Transverse colon (tissue), 4 donors: Measurements from ENCODE around the gene SEMA3F. TPM values are rescaled to one million over a fixed set of nuclear protein-coding genes. Genes with fewer than 3 reads are reported as not detected.

Source experiments
- DNase-seq: peaks from one replicate; pipeline ENCODE4 v3.0.0-alpha.2; 2019
- H3K27ac ChIP-seq, 4 donors: fragments of 200-600 bp; sonication (generic); 2 replicates each; pipeline ENCODE4 v1.5.1; 2016 to 2018; ENCODE audit warnings: inconsistent platforms in 4 of 4
- H3K27me3 ChIP-seq: fragments of 200-600 bp; sonication (generic); 2 replicates; pipeline ENCODE4 v1.5.1; 2017; ENCODE audit warnings: inconsistent platforms
- H3K36me3 ChIP-seq, 4 donors: fragments of 200-600 bp; sonication (generic); 2 replicates each; pipeline ENCODE4 v1.5.1; 2017 to 2019; ENCODE audit warnings: inconsistent platforms in 4 of 4
- H3K4me1 ChIP-seq, 4 donors: fragments of 200-600 bp; sonication (generic); 2 replicates each; pipeline ENCODE4 v1.5.1; 2017 to 2020; ENCODE audit warnings: inconsistent platforms in 4 of 4
- H3K4me3 ChIP-seq, 4 donors: fragments of 200-600 bp; sonication (generic); 1 replicate in 1 of 4; 2 replicates in 3 of 4; pipeline versions ENCODE4 v1.5.1 to v1.6.1; 2017 to 2019; ENCODE audit warnings: inconsistent platforms in 4 of 4
- H3K9me3 ChIP-seq, 2 donors: fragments of 200-600 bp; sonication (generic); 2 replicates each; pipeline ENCODE4 v1.5.1; 2017 to 2019; ENCODE audit warnings: inconsistent platforms in 2 of 2
- CTCF ChIP-seq, 5 experiments: fragments of 200-600 bp in 3 of 5; fragments of 450-650 bp in 2 of 5; sonication (generic) in 3 of 5; IDR thresholded peaks; 1 replicate in 2 of 5; 2 replicates in 3 of 5; pipeline ENCODE4 v1.5.1; 2016 to 2017; ENCODE audit warnings: antibody characterized with exemption in 5 of 5, inconsistent platforms in 3 of 5, mild to moderate bottlenecking in 2 of 5, moderate library complexity in 1 of 5
- EP300 ChIP-seq: sonication (generic); formaldehyde crosslinking; IDR thresholded peaks from one replicate; pipeline ENCODE4 v1.6.1; 2017; ENCODE audit warnings: antibody characterized with exemption, low read depth
- POLR2A ChIP-seq: fragments of 450-650 bp; IDR thresholded peaks from one replicate; pipeline ENCODE4 v1.6.1; 2016; ENCODE audit warnings: antibody characterized with exemption, mild to moderate bottlenecking, moderate library complexity
- POLR2AphosphoS5 ChIP-seq, 3 donors: sonication (generic); formaldehyde crosslinking; IDR thresholded peaks; one replicate each; pipeline ENCODE4 v1.6.1; 2016; ENCODE audit warnings: antibody characterized with exemption in 3 of 3
- WGBS, 2 donors: methylation state at CpG; one replicate each; pipeline ENCODE4 v1.1.5; 2018; ENCODE audit warnings: low coverage in 1 of 2; 5-methylcytosine and 5-hydroxymethylcytosine counted together
- in situ Hi-C, 4 donors: fragments of 200-750 bp; cut with MboI; loops; one replicate each; pipeline versions ENCODE4 v1.15.0 to v1.15.1; 2017; ENCODE audit warnings: low sequenced_read_pairs in 3 of 4, low pct_ligation_motif_present in 1 of 4, low pct_unique_long_range_greater_than_20kb in 1 of 4
- intact Hi-C: fragments of 100-400 bp; cut with DNase I; formaldehyde crosslinking; loops from one replicate; pipeline ENCODE4 v1.15.1; 2023; ENCODE audit warnings: low total_unique reads
- total RNA-seq, 4 donors: library from RNA; depleted of rRNA; stranded (reverse); fragments of >200 nt; gene quantifications; one replicate each; pipeline ENCODE4 v1.1.0, GENCODE V29; 2016

SEMA3F gene
- total RNA-seq, 4 donors from 2014 or later = 1.9 to 30.6 (median 3.8) TPM

- Histone ChIP-seq H3K9me3 (no peaks in the 10 kb centered on the region), H3K27ac (no peak overlapping the region), H3K36me3 (no peaks in the 10 kb centered on the region), H3K4me1 (peaks cover 0 to 27% (median 17%) of the 10 kb centered on the region in 4 donors), H3K27me3 (no peaks in the 10 kb centered on the region), H3K4me3 (no peak overlapping the region)
- WGBS, 2 donors = 77 to 83% methylated on average over 1 to 3 of the region's 3 CpGs
- intact Hi-C loops = no loop called here
- DNase-seq = no peak
- TF ChIP-seq POLR2AphosphoS5 (IDR thresholded peaks at IDR 0.05) (no peak), EP300 (no peak), CTCF (IDR thresholded peaks at IDR 0.05) (no peak), POLR2A (no peak)
- in situ Hi-C loops = no loop called here
Observed at GRCh38 chr3:50232303-50232702, 77.2 kb downstream of the SEMA3F start.

- no peak overlapping the region for H3K4me3 ChIP-seq
- intact Hi-C loops (no loop called here), in situ Hi-C loops (no loop called here)
- DNase-seq = no peak
- no peaks in the 10 kb centered on the region for H3K9me3 ChIP-seq
- H3K36me3 ChIP-seq = no peaks in the 10 kb centered on the region
- TF ChIP-seq POLR2AphosphoS5 (IDR thresholded peaks at IDR 0.05) = no peak
- TF ChIP-seq EP300 = no peak
- no peak for TF ChIP-seq POLR2A
- no peak for TF ChIP-seq CTCF (IDR thresholded peaks at IDR 0.05)
- 91% methylated on average over 4 of the region's 4 CpGs; no CpG with 5 or more reads in 1 of the 2 donors for WGBS, 2 donors
- no peaks in the 10 kb centered on the region for H3K27me3 ChIP-seq
- no peak overlapping the region for H3K27ac ChIP-seq
- H3K4me1 ChIP-seq = peaks cover 0 to 31% (median 19%) of the 10 kb centered on the region in 4 donors
Observed at GRCh38 chr3:50233176-50233575, 78.1 kb downstream of the SEMA3F start.

- in situ Hi-C loops (no loop called here), intact Hi-C loops (no loop called here)
- H3K27me3 ChIP-seq = no peaks in the 10 kb centered on the region
- peak; percentile 99 for DNase-seq
- no peaks in the 10 kb centered on the region for H3K9me3 ChIP-seq
- TF ChIP-seq POLR2A (peak; percentile 77), POLR2AphosphoS5 (IDR thresholded peaks at IDR 0.05) (peak; percentile 96 to 98 (median 98)), EP300 (no peak), CTCF (IDR thresholded peaks at IDR 0.05) (no peak)
- H3K4me3 ChIP-seq = peak within 1 kb of the TSS; percentile 54 to 84 (median 76)
- no peaks in the 10 kb centered on the region for H3K36me3 ChIP-seq
- H3K27ac ChIP-seq = peak within 1 kb of the TSS; percentile 90 to 92 (median 91)
- H3K4me1 ChIP-seq = peaks cover 14 to 47% (median 41%) of the 10 kb centered on the region in 4 donors
- 1% methylated on average over 55 of the region's 75 CpGs; no CpG with 5 or more reads in 1 of the 2 donors for WGBS, 2 donors
Observed at GRCh38 chr3:50235716-50236483, 80.8 kb downstream of the SEMA3F start, which contains the start of gene GNAI2. Gene GNAI2, plus strand, starts transcription at chr3:50236204. Its CDS starts 132 bp downstream, at chr3:50236336.

- no peaks in the 10 kb centered on the region for H3K27me3 ChIP-seq
- TF ChIP-seq CTCF (IDR thresholded peaks at IDR 0.05) = no peak
- no peak for TF ChIP-seq EP300
- no peak for TF ChIP-seq POLR2AphosphoS5 (IDR thresholded peaks at IDR 0.05)
- TF ChIP-seq POLR2A = no peak
- no peaks in the 10 kb centered on the region for H3K36me3 ChIP-seq
- no peak for DNase-seq
- H3K27ac ChIP-seq = peak overlapping the region; percentile 87 to 91 (median 90)
- intact Hi-C loops (no loop called here), in situ Hi-C loops (no loop called here)
- H3K4me1 ChIP-seq = peaks cover 18 to 55% (median 48%) of the 10 kb centered on the region in 4 donors
- WGBS, 2 donors = 15 to 25% methylated on average over 4 to 13 of the region's 13 CpGs
- H3K9me3 ChIP-seq = no peaks in the 10 kb centered on the region
- H3K4me3 ChIP-seq = peak overlapping the region; percentile 54 to 84 (median 76)
Observed at GRCh38 chr3:50236484-50237132, 81.5 kb downstream of the SEMA3F start.
